Neuronal stem cell (in vitro differentiated cells): ENCODE data around the gene UQCR11.

Source experiments
- DNase-seq: peaks from one replicate; pipeline ENCODE4 v3.0.0-alpha.2; 2013; ENCODE audit warnings: low spot score
- H2AFZ ChIP-seq: one replicate; pipeline ENCODE4 v1.6.1; 2013; ENCODE audit warnings: mild to moderate bottlenecking, low read length, inconsistent platforms
- H2AK5ac ChIP-seq: 2 replicates; pipeline ENCODE4 v1.6.1; 2013; ENCODE audit warnings: low read depth, mild to moderate bottlenecking, inconsistent platforms, low read length, moderate library complexity, mixed read lengths
- H2BK120ac ChIP-seq: 2 replicates; pipeline ENCODE4 v1.6.1; 2013; ENCODE audit warnings: low read depth, mild to moderate bottlenecking, inconsistent platforms, low read length, moderate library complexity, mixed read lengths
- H2BK12ac ChIP-seq: one replicate; pipeline ENCODE4 v1.6.1; 2013; ENCODE audit warnings: low read length, inconsistent platforms
- H2BK15ac ChIP-seq: 2 replicates; pipeline ENCODE4 v1.6.1; 2013; ENCODE audit warnings: mild to moderate bottlenecking, low read length, inconsistent platforms, mixed read lengths
- H2BK5ac ChIP-seq: one replicate; pipeline ENCODE4 v1.6.1; 2013; ENCODE audit warnings: inconsistent platforms, mild to moderate bottlenecking, low read length, moderate library complexity
- H3K14ac ChIP-seq: one replicate; pipeline ENCODE4 v1.6.1; 2013; ENCODE audit warnings: low read length, inconsistent platforms
- H3K18ac ChIP-seq: 2 replicates; pipeline ENCODE4 v1.6.1; 2013; ENCODE audit warnings: low read length, inconsistent platforms
- H3K23ac ChIP-seq: 2 replicates; pipeline ENCODE4 v1.6.1; 2013; ENCODE audit warnings: low read depth, mild to moderate bottlenecking, mixed read lengths, low read length, inconsistent platforms; ENCODE audit not compliant: poor library complexity
- H3K27ac ChIP-seq: replicated peaks from 3 replicates; pipeline ENCODE4 v1.5.1; 2013; ENCODE audit warnings: low read length, inconsistent platforms
- H3K27me3 ChIP-seq, 3 experiments: 2 replicates each; pipeline ENCODE4 v1.6.1; 2013; ENCODE audit warnings: low read length in 3 of 3, mild to moderate bottlenecking in 2 of 3, inconsistent platforms in 1 of 3, low read depth in 1 of 3, mixed read lengths in 1 of 3, moderate library complexity in 1 of 3; ENCODE audit not compliant: control insufficient read depth in 3 of 3, insufficient read depth in 3 of 3
- H3K36me3 ChIP-seq, 2 donors: replicated peaks in 1 of 2; 2 replicates each; pipeline ENCODE4 v1.6.1; 2013; ENCODE audit warnings: low read length in 2 of 2; ENCODE audit not compliant: control insufficient read depth in 2 of 2, insufficient read depth in 2 of 2
- H3K4ac ChIP-seq: 2 replicates; pipeline ENCODE4 v1.6.1; 2013; ENCODE audit warnings: inconsistent platforms, mild to moderate bottlenecking, low read length, moderate library complexity
- H3K4me1 ChIP-seq, 2 donors: 1 replicate in 1 of 2; 2 replicates in 1 of 2; pipeline ENCODE4 v1.6.1; 2013; ENCODE audit warnings: low read length in 2 of 2, low read depth in 1 of 2; ENCODE audit not compliant: control insufficient read depth in 2 of 2, insufficient read depth in 1 of 2
- H3K4me2 ChIP-seq: one replicate; pipeline ENCODE4 v1.6.1; 2013; ENCODE audit warnings: mild to moderate bottlenecking, low read length, inconsistent platforms; ENCODE audit not compliant: insufficient read depth, poor library complexity, severe bottlenecking
- H3K4me3 ChIP-seq, 2 donors: 2 replicates each; pipeline ENCODE4 v1.5.1; 2013; ENCODE audit warnings: low read length in 2 of 2, mild to moderate bottlenecking in 2 of 2, inconsistent platforms in 1 of 2, moderate library complexity in 1 of 2
- H3K79me1 ChIP-seq: one replicate; pipeline ENCODE4 v1.6.1; 2013; ENCODE audit warnings: low read depth, mild to moderate bottlenecking, inconsistent platforms, low read length, moderate library complexity
- H3K9ac ChIP-seq: one replicate; pipeline ENCODE4 v1.6.1; 2013; ENCODE audit warnings: mild to moderate bottlenecking, low read depth, low read length, inconsistent platforms; ENCODE audit not compliant: poor library complexity
- H3K9me3 ChIP-seq, 2 donors: replicated peaks in 1 of 2; 2 replicates each; pipeline versions ENCODE3 to v1.6.1; 2013; ENCODE audit warnings: low read length in 2 of 2, mild to moderate bottlenecking in 2 of 2, inconsistent platforms in 1 of 2, low read depth in 1 of 2, mixed read lengths in 1 of 2, moderate library complexity in 1 of 2; ENCODE audit not compliant: control insufficient read depth in 2 of 2, insufficient read depth in 1 of 2
- H4K8ac ChIP-seq: one replicate; pipeline ENCODE4 v1.6.1; 2013; ENCODE audit warnings: low read depth, mild to moderate bottlenecking, inconsistent platforms, low read length, moderate library complexity
- H4K91ac ChIP-seq: one replicate; pipeline ENCODE4 v1.6.1; 2013; ENCODE audit warnings: low read length, low read depth, mild to moderate bottlenecking, inconsistent platforms; ENCODE audit not compliant: poor library complexity
- WGBS, 2 donors: extraction: QIAGEN DNeasy Blood & Tissue Kit; methylation state at CpG; one replicate each; pipeline ENCODE4 v1.1.7; 2013; ENCODE audit warnings: missing lambda C conversion rate in 2 of 2, mixed read lengths in 1 of 2; ENCODE audit not compliant: insufficient read length in 2 of 2, insufficient replicate concordance in 1 of 2; ENCODE audit errors: extremely low coverage in 2 of 2; 5-methylcytosine and 5-hydroxymethylcytosine counted together

Gene UQCR11

GRCh38 chr19:1634938-1635243 lies 29.6 kb upstream of the UQCR11 start:
- no peak overlapping the region for H2BK15ac ChIP-seq
- H3K9ac ChIP-seq = no peak overlapping the region
- no peak overlapping the region for H4K8ac ChIP-seq
- H3K14ac ChIP-seq = no peak overlapping the region
- H2BK12ac ChIP-seq = no peak overlapping the region
- no peak overlapping the region for H2AFZ ChIP-seq
- H3K18ac ChIP-seq = no peak overlapping the region
- peaks cover 57 to 98% of the 10 kb centered on the region in 2 donors for H3K36me3 ChIP-seq
- no peak overlapping the region for H2BK5ac ChIP-seq
- H3K4ac ChIP-seq = no peak overlapping the region
- no peak overlapping the region for H3K23ac ChIP-seq
- WGBS, 2 donors = no CpG with 5 or more reads among the region's 5 CpGs
- H3K4me3 ChIP-seq = no peak overlapping the region
- no peak overlapping the region for H2AK5ac ChIP-seq
- no peaks in the 10 kb centered on the region for H3K4me1 ChIP-seq
- no peak overlapping the region for H3K27ac ChIP-seq
- H3K79me1 ChIP-seq = peaks cover 48% of the 10 kb centered on the region
- H3K4me2 ChIP-seq = no peak overlapping the region
- no peak for DNase-seq
- H4K91ac ChIP-seq = no peak overlapping the region
- no peak overlapping the region for H2BK120ac ChIP-seq
- no peaks in the 10 kb centered on the region for H3K27me3 ChIP-seq
- H3K9me3 ChIP-seq = peaks cover 5 to 12% of the 10 kb centered on the region in 2 donors

GRCh38 chr19:1634242-1634937 lies 29.1 kb upstream of the UQCR11 start:
- no peak overlapping the region for H3K4me3 ChIP-seq
- no peaks in the 10 kb centered on the region for H3K27me3 ChIP-seq
- no peak overlapping the region for H3K9ac ChIP-seq
- H2BK120ac ChIP-seq = no peak overlapping the region
- peaks cover 56 to 95% of the 10 kb centered on the region in 2 donors for H3K36me3 ChIP-seq
- no peak overlapping the region for H2BK12ac ChIP-seq
- H2AFZ ChIP-seq = no peak overlapping the region
- no peak overlapping the region for H3K4me2 ChIP-seq
- DNase-seq = no peak
- H3K4me1 ChIP-seq = no peaks in the 10 kb centered on the region
- H3K9me3 ChIP-seq = peaks cover 5 to 12% of the 10 kb centered on the region in 2 donors
- WGBS, 2 donors = no CpG with 5 or more reads among the region's 19 CpGs
- H3K23ac ChIP-seq = no peak overlapping the region
- H2BK15ac ChIP-seq = no peak overlapping the region
- no peak overlapping the region for H3K14ac ChIP-seq
- H3K79me1 ChIP-seq = peaks cover 50% of the 10 kb centered on the region
- H3K18ac ChIP-seq = no peak overlapping the region
- no peak overlapping the region for H2BK5ac ChIP-seq
- H3K27ac ChIP-seq = no peak overlapping the region
- no peak overlapping the region for H4K8ac ChIP-seq
- no peak overlapping the region for H4K91ac ChIP-seq
- no peak overlapping the region for H2AK5ac ChIP-seq
- H3K4ac ChIP-seq = no peak overlapping the region

DNA sequence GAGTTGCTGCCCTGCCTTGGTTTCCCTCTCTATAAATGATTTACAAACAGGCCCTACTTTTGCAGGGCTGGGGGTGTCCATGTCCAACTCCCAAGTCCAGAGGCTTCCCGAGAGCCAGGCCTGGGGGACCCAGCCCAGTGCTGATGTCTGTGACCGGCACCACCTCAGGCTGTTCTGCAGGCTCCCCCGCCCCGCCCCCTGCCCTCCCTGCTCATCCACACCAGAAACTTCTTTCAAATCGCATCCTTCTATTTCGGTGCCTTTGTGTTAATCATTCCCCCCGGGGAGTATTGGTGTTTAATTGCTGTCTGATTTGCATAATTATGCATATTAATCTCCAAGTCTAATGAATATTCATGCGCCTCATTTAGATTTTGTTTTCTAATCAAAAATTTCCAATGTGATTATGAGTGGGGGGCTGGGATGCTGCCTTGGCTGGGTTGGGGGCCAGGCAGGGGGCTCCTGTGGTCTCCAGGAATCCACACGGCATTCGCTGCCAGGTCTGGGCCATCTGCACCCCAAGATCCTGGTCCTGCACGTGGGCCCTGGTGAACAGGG lies 28.1 kb upstream of the UQCR11 start:
- Histone ChIP-seq H3K4me2 (no peak overlapping the region), H3K4me3 (no peak overlapping the region), H3K27ac (no peak overlapping the region), H2AK5ac (no peak overlapping the region), H3K9ac (no peak overlapping the region), H3K9me3 (peaks cover 5 to 12% of the 10 kb centered on the region in 2 donors), H4K91ac (no peak overlapping the region), H2BK5ac (peak overlapping the region; percentile 39), H3K4me1 (no peaks in the 10 kb centered on the region), H3K79me1 (peaks cover 52% of the 10 kb centered on the region), H2BK120ac (no peak overlapping the region), H3K4ac (no peak overlapping the region), H4K8ac (no peak overlapping the region), H3K14ac (no peak overlapping the region), H2AFZ (no peak overlapping the region), H3K27me3 (no peaks in the 10 kb centered on the region), H2BK15ac (no peak overlapping the region), H3K23ac (peak overlapping the region; percentile 55), H3K18ac (no peak overlapping the region), H2BK12ac (no peak overlapping the region), H3K36me3 (peaks cover 47 to 85% of the 10 kb centered on the region in 2 donors)
- no peak for DNase-seq
- WGBS, 2 donors = no CpG with 5 or more reads among the region's 11 CpGs

DNA sequence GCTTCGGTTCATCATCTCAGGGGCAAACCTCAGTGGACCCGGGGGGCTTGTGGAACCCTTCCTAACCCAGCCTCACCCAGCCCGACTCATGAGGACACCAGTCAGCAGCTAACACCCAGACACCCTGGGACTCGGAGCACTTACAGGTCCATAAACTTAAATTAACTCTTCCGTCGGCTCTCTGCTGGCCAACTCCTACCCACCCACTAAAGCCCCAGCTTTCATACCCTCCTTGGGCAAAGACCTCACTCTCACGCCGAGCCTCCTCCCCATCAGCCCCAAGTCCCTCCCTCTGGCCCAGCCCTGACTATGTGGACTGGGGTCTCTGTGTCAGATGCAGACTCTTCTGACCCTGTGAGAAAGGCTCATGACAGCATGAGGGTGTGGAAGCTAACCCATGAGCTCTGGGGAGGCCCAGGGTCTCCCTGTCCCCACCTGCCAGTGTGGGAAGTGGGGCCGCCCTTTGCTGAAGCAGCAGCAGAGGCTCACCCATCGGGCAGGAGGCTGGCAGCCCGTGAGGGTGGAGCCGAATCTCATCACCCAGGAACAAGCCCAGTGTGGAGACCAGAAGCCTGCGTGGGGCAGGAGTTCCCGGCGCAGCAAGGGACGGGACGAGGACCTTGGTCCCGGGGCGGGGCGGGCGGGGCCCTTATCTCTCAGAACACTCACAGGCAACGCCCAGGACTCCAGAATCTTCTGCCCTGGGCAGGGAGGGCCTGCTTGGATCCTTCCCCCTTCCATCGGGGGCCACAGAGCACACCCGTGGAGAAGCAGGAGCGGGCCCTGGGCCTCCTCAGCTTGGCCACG lies 27.4 kb upstream of the UQCR11 start:
- WGBS, 2 donors = no CpG with 5 or more reads among the region's 26 CpGs
- Histone ChIP-seq H3K23ac (peak overlapping the region; percentile 55), H3K4me3 (no peak overlapping the region), H4K91ac (no peak overlapping the region), H3K79me1 (peaks cover 52% of the 10 kb centered on the region), H3K4ac (no peak overlapping the region), H4K8ac (no peak overlapping the region), H2BK5ac (peak overlapping the region; percentile 39), H3K9me3 (peaks cover 5 to 12% of the 10 kb centered on the region in 2 donors), H2BK120ac (no peak overlapping the region), H2BK12ac (no peak overlapping the region), H3K4me1 (no peaks in the 10 kb centered on the region), H2BK15ac (no peak overlapping the region), H3K4me2 (no peak overlapping the region), H3K36me3 (peaks cover 44 to 78% of the 10 kb centered on the region in 2 donors), H3K9ac (no peak overlapping the region), H3K27ac (no peak overlapping the region), H2AK5ac (no peak overlapping the region), H3K18ac (no peak overlapping the region), H3K14ac (no peak overlapping the region), H2AFZ (no peak overlapping the region), H3K27me3 (no peaks in the 10 kb centered on the region)
- no peak for DNase-seq
